KMS-11 (cell line): ENCODE measurements around the gene ICAM4.

Experiments used
- H2AFZ ChIP-seq: fragments of 200-600 bp; sonication (generic); 2 replicates; pipeline ENCODE4 v1.6.1; 2016; ENCODE audit warnings: antibody characterized with exemption, mixed run types, low read depth
- H3K27ac ChIP-seq: fragments of 200-600 bp; sonication (generic); 2 replicates; pipeline ENCODE4 v1.6.1; 2016; ENCODE audit warnings: mild to moderate bottlenecking, mixed run types
- H3K27me3 ChIP-seq: fragments of 200-600 bp; sonication (generic); 2 replicates; pipeline ENCODE4 v1.6.1; 2017; ENCODE audit warnings: mild to moderate bottlenecking, low read depth, mixed run types, moderate library complexity; ENCODE audit not compliant: insufficient read depth
- H3K36me3 ChIP-seq: fragments of 200-600 bp; sonication (generic); 2 replicates; pipeline ENCODE4 v1.6.1; 2017; ENCODE audit warnings: mild to moderate bottlenecking, mixed run types; ENCODE audit not compliant: insufficient read depth
- H3K4me1 ChIP-seq: fragments of 200-600 bp; sonication (generic); 2 replicates; pipeline ENCODE4 v1.6.1; 2016; ENCODE audit warnings: mild to moderate bottlenecking, low read depth, mixed run types; ENCODE audit not compliant: poor library complexity, severe bottlenecking
- H3K4me2 ChIP-seq: fragments of 200-600 bp; sonication (generic); 2 replicates; pipeline ENCODE4 v1.7.0; 2016; ENCODE audit warnings: mild to moderate bottlenecking, mixed run types
- H3K4me3 ChIP-seq: fragments of 200-600 bp; sonication (generic); IDR thresholded peaks from 2 replicates; pipeline ENCODE4 v1.6.1; 2017; ENCODE audit warnings: low read depth, low read length, mixed read lengths; ENCODE audit not compliant: insufficient read depth
- H3K79me2 ChIP-seq: fragments of 200-600 bp; sonication (generic); 2 replicates; pipeline ENCODE4 v1.6.1; 2016; ENCODE audit warnings: low read depth, mixed run types; ENCODE audit not compliant: insufficient read depth
- H3K9ac ChIP-seq: fragments of 200-600 bp; sonication (generic); 2 replicates; pipeline ENCODE4 v1.6.1; 2016; ENCODE audit warnings: mild to moderate bottlenecking, mixed run types
- H4K20me1 ChIP-seq: fragments of 200-600 bp; sonication (generic); 2 replicates; pipeline ENCODE4 v1.6.1; 2016; ENCODE audit warnings: mild to moderate bottlenecking, mixed run types; ENCODE audit not compliant: insufficient read depth
- TF ChIP-seq, protein P1 (sequence below): fragments of 200-600 bp; sonication (generic); conservative IDR thresholded peaks from 2 replicates; pipeline ENCODE4 v1.6.1; 2017; ENCODE audit warnings: low read depth, mild to moderate bottlenecking, antibody characterized with exemption, low read length, moderate library complexity, mixed read lengths

The ICAM4 gene

DNA sequence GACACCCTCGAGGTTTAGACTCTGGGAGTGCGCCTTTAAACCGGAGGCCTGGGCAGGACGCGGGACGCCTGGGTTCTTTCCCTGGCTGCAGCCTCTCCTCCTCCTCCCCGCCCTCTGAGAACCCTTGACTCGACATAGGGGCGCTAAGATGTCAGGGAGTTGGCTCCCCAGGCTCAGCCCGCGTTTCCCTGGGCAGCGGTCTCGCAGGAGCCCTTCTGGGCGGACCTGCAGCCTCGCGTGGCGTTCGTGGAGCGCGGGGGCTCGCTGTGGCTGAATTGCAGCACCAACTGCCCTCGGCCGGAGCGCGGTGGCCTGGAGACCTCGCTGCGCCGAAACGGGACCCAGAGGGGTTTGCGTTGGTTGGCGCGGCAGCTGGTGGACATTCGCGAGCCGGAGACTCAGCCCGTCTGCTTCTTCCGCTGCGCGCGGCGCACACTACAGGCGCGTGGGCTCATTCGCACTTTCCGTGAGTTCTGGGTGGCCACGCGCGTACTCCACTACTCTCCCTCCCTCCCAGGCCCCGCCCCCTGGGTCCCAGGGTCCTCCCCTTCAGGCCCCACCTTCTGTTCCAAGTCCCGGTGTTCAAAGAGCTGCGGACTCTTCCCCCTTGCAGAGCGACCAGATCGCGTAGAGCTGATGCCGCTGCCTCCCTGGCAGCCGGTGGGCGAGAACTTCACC is 4.3 kb downstream of the ICAM4 start:
- H2AFZ ChIP-seq: peak overlapping the region; percentile 58
- peak overlapping the region; percentile 88 for H3K4me2 ChIP-seq
- peaks cover 33% of the 10 kb centered on the region for H3K4me1 ChIP-seq
- H3K27me3 ChIP-seq: peaks cover 26% of the 10 kb centered on the region
- H3K4me3 ChIP-seq: no peak overlapping the region
- TF ChIP-seq, protein P1, sequence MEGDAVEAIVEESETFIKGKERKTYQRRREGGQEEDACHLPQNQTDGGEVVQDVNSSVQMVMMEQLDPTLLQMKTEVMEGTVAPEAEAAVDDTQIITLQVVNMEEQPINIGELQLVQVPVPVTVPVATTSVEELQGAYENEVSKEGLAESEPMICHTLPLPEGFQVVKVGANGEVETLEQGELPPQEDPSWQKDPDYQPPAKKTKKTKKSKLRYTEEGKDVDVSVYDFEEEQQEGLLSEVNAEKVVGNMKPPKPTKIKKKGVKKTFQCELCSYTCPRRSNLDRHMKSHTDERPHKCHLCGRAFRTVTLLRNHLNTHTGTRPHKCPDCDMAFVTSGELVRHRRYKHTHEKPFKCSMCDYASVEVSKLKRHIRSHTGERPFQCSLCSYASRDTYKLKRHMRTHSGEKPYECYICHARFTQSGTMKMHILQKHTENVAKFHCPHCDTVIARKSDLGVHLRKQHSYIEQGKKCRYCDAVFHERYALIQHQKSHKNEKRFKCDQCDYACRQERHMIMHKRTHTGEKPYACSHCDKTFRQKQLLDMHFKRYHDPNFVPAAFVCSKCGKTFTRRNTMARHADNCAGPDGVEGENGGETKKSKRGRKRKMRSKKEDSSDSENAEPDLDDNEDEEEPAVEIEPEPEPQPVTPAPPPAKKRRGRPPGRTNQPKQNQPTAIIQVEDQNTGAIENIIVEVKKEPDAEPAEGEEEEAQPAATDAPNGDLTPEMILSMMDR: no peak
- no peaks in the 10 kb centered on the region for H3K79me2 ChIP-seq
- no peaks in the 10 kb centered on the region for H4K20me1 ChIP-seq
- no peaks in the 10 kb centered on the region for H3K36me3 ChIP-seq
- no peak overlapping the region for H3K9ac ChIP-seq
- no peak overlapping the region for H3K27ac ChIP-seq

GRCh38 chr19:10291554-10292205 is 4.9 kb downstream of the ICAM4 start:
- no peaks in the 10 kb centered on the region for H3K79me2 ChIP-seq
- no peak overlapping the region for H3K27ac ChIP-seq
- peak overlapping the region; percentile 88 for H3K4me2 ChIP-seq
- H3K36me3 ChIP-seq: no peaks in the 10 kb centered on the region
- H3K4me1 ChIP-seq: peaks cover 30% of the 10 kb centered on the region
- H3K4me3 ChIP-seq: no peak overlapping the region
- no peak overlapping the region for H3K9ac ChIP-seq
- no peaks in the 10 kb centered on the region for H4K20me1 ChIP-seq
- TF ChIP-seq, protein P1: no peak
- peak overlapping the region; percentile 58 for H2AFZ ChIP-seq
- H3K27me3 ChIP-seq: peaks cover 26% of the 10 kb centered on the region

DNA sequence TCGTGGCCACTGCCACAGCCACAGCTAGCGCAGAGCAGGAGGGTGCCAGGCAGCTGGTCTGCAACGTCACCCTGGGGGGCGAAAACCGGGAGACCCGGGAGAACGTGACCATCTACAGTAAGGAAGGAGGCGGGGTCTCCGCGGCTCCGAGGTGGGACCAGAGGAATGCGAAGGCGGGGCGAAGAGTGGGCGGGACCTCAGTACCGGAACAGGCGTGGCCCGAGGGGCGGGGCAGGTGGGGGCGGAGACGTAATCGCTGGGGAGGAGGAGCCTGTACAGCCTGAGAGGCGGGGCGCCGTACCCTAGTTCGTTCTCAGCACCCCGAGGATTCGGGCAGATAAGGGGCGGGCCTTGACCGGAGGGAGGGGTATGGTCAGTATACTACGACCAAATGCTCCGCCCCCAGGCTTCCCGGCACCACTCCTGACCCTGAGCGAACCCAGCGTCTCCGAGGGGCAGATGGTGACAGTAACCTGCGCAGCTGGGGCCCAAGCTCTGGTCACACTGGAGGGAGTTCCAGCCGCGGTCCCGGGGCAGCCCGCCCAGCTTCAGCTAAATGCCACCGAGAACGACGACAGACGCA is 5.5 kb downstream of the ICAM4 start:
- Histone ChIP-seq H3K4me2 (peak overlapping the region; percentile 88), H2AFZ (peak overlapping the region; percentile 58; the same call in 1 of the 2 replicates), H3K4me3 (no peak overlapping the region), H3K27ac (no peak overlapping the region), H3K27me3 (peaks cover 26% of the 10 kb centered on the region), H3K79me2 (no peaks in the 10 kb centered on the region), H4K20me1 (no peaks in the 10 kb centered on the region), H3K9ac (no peak overlapping the region), H3K4me1 (peaks cover 28% of the 10 kb centered on the region), H3K36me3 (no peaks in the 10 kb centered on the region)
- TF ChIP-seq, protein P1: no peak

GRCh38 chr19:10292789-10293636 is 6.3 kb downstream of the ICAM4 start:
- Histone ChIP-seq H3K4me1 (peaks cover 28% of the 10 kb centered on the region), H3K27me3 (peaks cover 26% of the 10 kb centered on the region), H3K27ac (no peak overlapping the region), H3K79me2 (no peaks in the 10 kb centered on the region), H2AFZ (peak overlapping the region; percentile 58; the same call in 1 of the 2 replicates), H3K4me3 (no peak overlapping the region), H4K20me1 (no peaks in the 10 kb centered on the region), H3K4me2 (peak overlapping the region; percentile 88; the same call in 1 of the 2 replicates), H3K9ac (no peak overlapping the region), H3K36me3 (no peaks in the 10 kb centered on the region)
- TF ChIP-seq, protein P1: no peak
